DOHH2 (cell line): ENCODE data around the gene FABP6.

Source experiments
- H3F3A ChIP-seq: fragments of 200-600 bp; sonication (generic), shearing (Covaris generic); 2 replicates; pipeline ENCODE4 v1.6.0; 2016; ENCODE audit warnings: antibody characterized with exemption, mild to moderate bottlenecking; ENCODE audit not compliant: control insufficient read depth, insufficient read depth
- H3K27ac ChIP-seq: fragments of 200-600 bp; sonication (generic); 2 replicates; pipeline ENCODE4 v1.5.1; 2014; ENCODE audit warnings: low read depth, mild to moderate bottlenecking, low read length, moderate library complexity
- H3K27me3 ChIP-seq: fragments of 200-600 bp; sonication (generic); 2 replicates; pipeline ENCODE4 v1.6.1; 2014; ENCODE audit warnings: mild to moderate bottlenecking, low read length, mixed read lengths; ENCODE audit not compliant: control insufficient read depth
- H3K36me3 ChIP-seq: fragments of 200-600 bp; sonication (generic); 2 replicates; pipeline ENCODE4 v1.6.1; 2014; ENCODE audit warnings: mild to moderate bottlenecking, low read length, moderate library complexity, mixed read lengths; ENCODE audit not compliant: control insufficient read depth
- H3K4me1 ChIP-seq: fragments of 200-600 bp; sonication (generic); 2 replicates; pipeline ENCODE4 v1.6.1; 2014; ENCODE audit warnings: mild to moderate bottlenecking, low read length, mixed read lengths; ENCODE audit not compliant: control insufficient read depth
- H3K4me2 ChIP-seq: fragments of 200-600 bp; sonication (generic); 2 replicates; pipeline ENCODE4 v1.6.0; 2014; ENCODE audit warnings: mild to moderate bottlenecking, low read length, moderate library complexity
- H3K4me3 ChIP-seq: fragments of 200-600 bp; sonication (generic); 2 replicates; pipeline ENCODE4 v1.5.1; 2014; ENCODE audit warnings: mild to moderate bottlenecking, low read length, mixed read lengths
- H3K79me2 ChIP-seq: fragments of 200-600 bp; sonication (generic); 2 replicates; pipeline ENCODE4 v1.6.1; 2014; ENCODE audit warnings: mild to moderate bottlenecking, low read length, mixed read lengths; ENCODE audit not compliant: control insufficient read depth
- H3K9me2 ChIP-seq: fragments of 200-600 bp; sonication (generic); replicated peaks from 2 replicates; pipeline ENCODE4 v1.6.1; 2014; ENCODE audit warnings: mild to moderate bottlenecking, low read length, mixed read lengths; ENCODE audit not compliant: control insufficient read depth
- H3K9me3 ChIP-seq: fragments of 200-600 bp; sonication (generic); 2 replicates; pipeline ENCODE4 v1.6.1; 2014; ENCODE audit warnings: antibody characterized with exemption, low read length, mixed read lengths; ENCODE audit not compliant: control insufficient read depth, insufficient read depth
- H4K20me1 ChIP-seq: fragments of 200-600 bp; sonication (generic); 2 replicates; pipeline ENCODE4 v1.6.0; 2014; ENCODE audit warnings: low read depth, mild to moderate bottlenecking, antibody characterized with exemption, low read length, moderate library complexity; ENCODE audit not compliant: control insufficient read depth, insufficient read depth
- EZH2phosphoT487 ChIP-seq: fragments of 200-600 bp; sonication (generic); IDR thresholded peaks from 2 replicates; pipeline ENCODE4 v1.6.1; 2017; ENCODE audit warnings: borderline replicate concordance, mild to moderate bottlenecking, antibody characterized with exemption, low read length, moderate library complexity, mixed read lengths
- TF ChIP-seq, protein P1 (sequence below): fragments of 200-600 bp; sonication (generic); IDR thresholded peaks from one replicate; pipeline ENCODE4 v1.5.1; 2014; ENCODE audit warnings: antibody characterized with exemption, mild to moderate bottlenecking, low read depth, low read length; ENCODE audit not compliant: poor library complexity, severe bottlenecking

The FABP6 gene

DNA sequence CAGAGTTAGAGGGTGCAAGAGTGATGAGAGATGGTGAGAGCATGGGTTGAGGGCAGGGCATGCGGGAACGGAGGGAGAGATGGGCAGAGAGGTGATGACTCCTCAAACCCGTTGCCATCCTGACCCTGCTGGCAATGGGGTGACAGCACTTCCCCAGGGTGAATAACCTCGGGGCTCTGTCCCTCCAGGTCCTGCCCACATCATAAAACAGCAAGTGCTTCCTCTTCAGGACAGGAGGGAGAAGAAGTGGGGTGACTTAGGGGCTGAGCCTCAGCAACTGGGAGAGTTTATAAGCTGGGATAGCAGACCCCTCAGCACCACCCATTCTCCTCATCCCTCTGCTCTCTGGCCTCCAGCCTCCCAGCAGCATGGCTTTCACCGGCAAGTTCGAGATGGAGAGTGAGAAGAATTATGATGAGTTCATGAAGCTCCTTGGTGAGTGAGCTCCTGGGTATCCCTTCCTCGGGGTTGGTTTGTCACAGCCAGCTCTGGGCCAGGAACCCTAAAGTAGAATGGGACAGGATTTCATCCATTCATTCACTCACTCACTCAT, at the start of gene FABP6:
Gene FABP6 (plus strand): TSS at position 317 of the 553 bp plus-strand sequence. CDS start 52 bp downstream, at position 369.
- Histone ChIP-seq H4K20me1 (no peaks in the 10 kb centered on the region), H3K27me3 (no peaks in the 10 kb centered on the region), H3K4me1 (0 out of 2 replicates have a peak, but pooled peaks cover 2% of the 10 kb centered on the region), H3F3A (no peaks in the 10 kb centered on the region), H3K4me2 (no peak within 1 kb of the TSS), H3K4me3 (no peak within 1 kb of the TSS), H3K79me2 (no peaks in the 10 kb centered on the region), H3K9me2 (no peaks in the 10 kb centered on the region), H3K9me3 (no peaks in the 10 kb centered on the region), H3K27ac (no peak within 1 kb of the TSS), H3K36me3 (no peaks in the 10 kb centered on the region)
- TF ChIP-seq, protein P1, sequence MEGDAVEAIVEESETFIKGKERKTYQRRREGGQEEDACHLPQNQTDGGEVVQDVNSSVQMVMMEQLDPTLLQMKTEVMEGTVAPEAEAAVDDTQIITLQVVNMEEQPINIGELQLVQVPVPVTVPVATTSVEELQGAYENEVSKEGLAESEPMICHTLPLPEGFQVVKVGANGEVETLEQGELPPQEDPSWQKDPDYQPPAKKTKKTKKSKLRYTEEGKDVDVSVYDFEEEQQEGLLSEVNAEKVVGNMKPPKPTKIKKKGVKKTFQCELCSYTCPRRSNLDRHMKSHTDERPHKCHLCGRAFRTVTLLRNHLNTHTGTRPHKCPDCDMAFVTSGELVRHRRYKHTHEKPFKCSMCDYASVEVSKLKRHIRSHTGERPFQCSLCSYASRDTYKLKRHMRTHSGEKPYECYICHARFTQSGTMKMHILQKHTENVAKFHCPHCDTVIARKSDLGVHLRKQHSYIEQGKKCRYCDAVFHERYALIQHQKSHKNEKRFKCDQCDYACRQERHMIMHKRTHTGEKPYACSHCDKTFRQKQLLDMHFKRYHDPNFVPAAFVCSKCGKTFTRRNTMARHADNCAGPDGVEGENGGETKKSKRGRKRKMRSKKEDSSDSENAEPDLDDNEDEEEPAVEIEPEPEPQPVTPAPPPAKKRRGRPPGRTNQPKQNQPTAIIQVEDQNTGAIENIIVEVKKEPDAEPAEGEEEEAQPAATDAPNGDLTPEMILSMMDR: no peak
- TF ChIP-seq EZH2phosphoT487: no peak

DNA sequence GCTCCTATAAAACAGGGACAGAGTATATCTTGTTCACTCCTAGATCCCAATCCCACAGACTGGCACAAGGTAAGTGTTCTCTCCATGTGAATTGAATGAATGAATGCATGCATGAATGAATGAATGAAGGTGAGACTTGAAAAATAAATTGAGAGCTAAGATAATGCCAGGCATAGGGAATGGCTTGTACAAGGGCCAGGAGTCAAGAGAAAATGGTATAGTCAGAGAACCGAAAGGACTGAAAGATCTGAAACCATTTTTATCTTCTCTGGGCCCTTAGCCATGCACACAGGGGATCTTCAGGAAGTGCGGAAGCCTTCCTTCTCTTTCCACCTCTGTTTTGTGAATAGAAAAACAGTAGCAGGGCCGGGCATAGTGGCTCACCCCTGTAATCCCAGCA, 48.4 kb upstream of the FABP6 start:
- H4K20me1 ChIP-seq: no peaks in the 10 kb centered on the region
- H3K36me3 ChIP-seq: no peaks in the 10 kb centered on the region
- peaks cover 6% of the 10 kb centered on the region for H3K4me1 ChIP-seq
- no peak overlapping the region for H3K4me2 ChIP-seq
- no peaks in the 10 kb centered on the region for H3K9me3 ChIP-seq
- H3K4me3 ChIP-seq: no peak overlapping the region
- H3K79me2 ChIP-seq: no peaks in the 10 kb centered on the region
- no peak overlapping the region for H3K27ac ChIP-seq
- no peaks in the 10 kb centered on the region for H3F3A ChIP-seq
- H3K9me2 ChIP-seq: no peaks in the 10 kb centered on the region
- peaks cover 5% of the 10 kb centered on the region; the same call in 1 of the 2 replicates for H3K27me3 ChIP-seq
- TF ChIP-seq, protein P1: no peak

DNA sequence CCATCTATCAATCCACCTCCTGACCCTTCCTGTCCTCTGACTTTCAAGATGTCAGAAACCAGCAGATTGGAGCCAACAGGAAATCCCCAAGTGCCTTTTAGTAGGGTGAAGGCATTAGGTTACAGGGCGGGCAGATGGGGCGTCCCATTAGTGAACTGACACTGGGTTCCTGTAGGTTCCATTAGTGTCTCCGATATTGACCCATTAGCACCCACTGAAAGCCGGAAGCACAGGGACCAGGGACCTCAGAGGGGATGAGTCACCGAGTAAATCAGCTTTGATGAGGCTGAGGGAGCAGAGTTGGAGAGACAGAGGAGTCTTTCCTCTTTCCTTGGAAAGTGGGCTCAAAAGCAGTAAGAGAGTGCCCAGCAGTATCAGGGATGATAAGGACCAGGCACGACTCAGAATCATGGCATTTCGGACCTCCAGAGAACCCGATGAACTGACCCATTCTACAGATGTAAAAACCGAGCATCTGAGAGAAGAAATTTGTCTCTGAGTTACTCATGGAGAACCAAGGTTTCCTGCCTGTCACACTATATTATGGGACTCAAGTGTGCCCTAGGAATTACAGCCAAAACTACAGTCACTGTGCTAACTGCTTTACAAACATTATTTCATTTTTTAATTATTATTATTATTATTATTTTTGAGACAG, 47.2 kb upstream of the FABP6 start:
- Histone ChIP-seq H3K4me3 (no peak overlapping the region), H3F3A (no peaks in the 10 kb centered on the region), H3K4me2 (no peak overlapping the region), H3K4me1 (peaks cover 12% of the 10 kb centered on the region), H3K9me3 (no peaks in the 10 kb centered on the region), H3K27me3 (peaks cover 5% of the 10 kb centered on the region), H3K36me3 (no peaks in the 10 kb centered on the region), H3K27ac (no peak overlapping the region), H3K79me2 (no peaks in the 10 kb centered on the region), H3K9me2 (no peaks in the 10 kb centered on the region), H4K20me1 (no peaks in the 10 kb centered on the region)
- TF ChIP-seq, protein P1: no peak
- TF ChIP-seq EZH2phosphoT487: no peak
